Measurements from ENCODE around the gene FGGY.

The FGGY gene

DNA sequence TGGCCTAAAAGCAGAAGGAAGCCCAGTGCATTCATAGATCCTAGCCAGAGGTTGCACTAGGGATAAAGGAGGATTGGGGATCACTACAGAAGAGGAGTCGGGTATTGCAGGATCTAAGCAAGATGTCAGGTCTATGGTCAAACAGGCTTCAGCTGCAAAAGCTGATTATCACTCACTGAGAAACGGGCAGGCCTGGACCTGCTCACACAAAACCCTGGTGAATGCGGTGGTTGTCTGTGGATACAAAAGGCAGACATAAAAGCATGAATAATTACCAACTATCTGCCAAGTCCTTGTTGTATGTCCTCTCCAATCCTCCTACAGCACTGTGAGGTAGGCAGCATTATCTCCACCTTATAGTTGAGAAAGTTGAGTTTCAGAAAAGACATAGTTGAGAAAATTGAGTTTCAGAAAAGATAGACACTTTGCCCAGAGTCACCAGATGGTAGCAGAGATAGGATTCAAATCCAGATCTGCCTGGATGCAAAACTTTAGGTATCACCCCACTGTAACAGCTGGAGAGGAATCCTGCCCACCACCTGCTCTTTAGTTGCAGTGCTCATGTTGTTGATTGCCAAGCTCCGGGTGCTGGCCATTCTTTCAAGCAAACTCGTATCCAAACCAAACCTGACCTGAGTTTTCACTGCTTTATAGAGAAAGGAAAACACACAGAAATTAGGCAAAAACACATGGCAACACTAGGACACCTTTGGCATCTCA lies 468.3 kb downstream of the FGGY start:
- no peak for TF ChIP-seq CTCF (conservative IDR thresholded peaks at IDR 0.05)
- no peak overlapping the region for H3K27ac ChIP-seq

- no peak for TF ChIP-seq CTCF (conservative IDR thresholded peaks at IDR 0.05)
- H3K27ac ChIP-seq, result no peak overlapping the region
Observed at GRCh38 chr1:59766227-59766855, 469.4 kb downstream of the FGGY start.

DNA sequence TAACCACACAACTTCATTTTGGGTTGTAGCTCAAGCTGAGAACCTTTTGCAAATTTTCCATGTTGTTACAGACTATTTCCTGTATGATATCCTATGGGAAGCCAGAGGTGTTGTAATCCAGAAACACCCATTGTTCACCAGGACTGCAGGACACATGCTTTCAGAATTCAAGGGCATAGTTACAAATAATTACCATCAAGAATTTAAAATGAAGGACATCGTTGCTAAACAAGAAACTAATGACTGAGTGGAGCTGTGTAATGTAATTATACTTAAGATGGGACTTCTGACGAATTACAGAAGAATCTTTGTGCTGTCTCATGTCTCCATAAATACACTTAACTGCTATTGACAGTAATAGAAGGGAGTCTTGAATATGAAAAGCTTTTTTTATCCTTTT lies 470.2 kb downstream of the FGGY start:
- no peak overlapping the region for H3K27ac ChIP-seq
- TF ChIP-seq CTCF (conservative IDR thresholded peaks at IDR 0.05), result no peak

- H3K27ac ChIP-seq, result no peak overlapping the region
- TF ChIP-seq CTCF (conservative IDR thresholded peaks at IDR 0.05), result no peak
Observed at GRCh38 chr1:59768792-59769735, 472.2 kb downstream of the FGGY start.

GRCh38 chr1:59769736-59770095 lies 472.8 kb downstream of the FGGY start:
- H3K27ac ChIP-seq, result no peak overlapping the region
- no peak for TF ChIP-seq CTCF (conservative IDR thresholded peaks at IDR 0.05)

DNA sequence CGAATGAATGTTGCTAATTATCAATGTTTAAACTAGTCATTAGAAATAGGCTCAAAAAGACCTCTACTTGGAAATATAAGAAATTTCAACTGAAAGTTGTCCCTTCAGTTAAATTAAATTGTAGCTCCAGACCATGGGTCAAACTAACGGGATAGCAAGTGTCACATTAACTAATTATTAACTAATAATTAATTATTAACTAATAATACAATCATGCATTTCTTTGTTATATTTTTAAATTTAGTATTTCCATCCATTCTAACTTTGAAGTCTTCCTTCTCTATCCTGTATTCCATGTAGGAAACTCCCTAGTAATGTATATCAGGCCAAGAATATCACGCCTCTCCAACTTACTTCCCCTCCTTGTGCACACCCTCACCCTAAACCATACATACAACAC lies 474.5 kb downstream of the FGGY start:
- no peak overlapping the region for H3K27ac ChIP-seq
- TF ChIP-seq CTCF (conservative IDR thresholded peaks at IDR 0.05), result no peak

DNA sequence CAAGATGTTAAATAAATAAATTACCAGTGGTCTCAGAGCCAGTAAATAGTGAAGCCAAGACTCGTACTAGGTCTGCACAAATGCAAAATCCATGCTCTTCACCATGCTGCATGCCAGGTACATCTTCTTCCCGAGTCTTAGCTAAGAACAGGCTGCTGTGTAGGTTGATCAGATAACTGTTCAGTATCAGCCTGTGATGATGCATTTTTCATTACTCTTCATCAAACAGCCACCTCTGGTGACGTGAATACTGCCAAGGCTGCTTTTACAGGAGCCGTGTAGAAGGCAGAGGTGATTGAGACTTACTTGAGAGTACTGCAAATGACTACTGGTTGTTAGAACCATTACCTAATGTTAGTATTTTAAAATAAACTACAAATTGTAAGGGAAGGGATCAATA lies 478.6 kb downstream of the FGGY start:
- no peak for TF ChIP-seq CTCF (conservative IDR thresholded peaks at IDR 0.05)

More for the DNA sequence above, 478.6 kb downstream of the FGGY start:
- H3K27ac ChIP-seq, result no peak overlapping the region

All from VCaP (cell line).